Measurements from ENCODE around the gene SMYD3. TPM values are rescaled to one million over a fixed set of nuclear protein-coding genes. Genes with fewer than 3 reads are reported as not detected.

Gene SMYD3
- total and polyA plus RNA-seq, 2 of the 4 experiments (the other 2 are of a cell fraction): 26.5 to 37.6 TPM

- Histone ChIP-seq H3K4me2 (ENCODE audit: low read depth, low read length) (no peak overlapping the region), H3K4ac (ENCODE audit: low read depth, low read length) (no peak overlapping the region), H4K20me1 (ENCODE audit: insufficient read depth, low read length) (no peaks in the 10 kb centered on the region), H3K56ac (ENCODE audit: extremely low read depth, insufficient read depth, low read length) (no peak overlapping the region), H3K9me1 (ENCODE audit: insufficient read depth, low read length) (no peaks in the 10 kb centered on the region; the same call in 1 of the 2 replicates), H3K9me3 (ENCODE audit: control insufficient read depth, insufficient read depth, low read length) (no peaks in the 10 kb centered on the region), H4K5ac (ENCODE audit: low read depth, low read length) (no peak overlapping the region), H2BK120ac (ENCODE audit: low read depth, low read length) (no peak overlapping the region), H3K27ac (ENCODE audit: insufficient read depth, low read length) (no peak overlapping the region), H2BK5ac (ENCODE audit: low read depth, low read length, poor library complexity, severe bottlenecking) (no peak overlapping the region), H4K91ac (ENCODE audit: insufficient read depth, low read depth, low read length) (no peak overlapping the region), H3K18ac (ENCODE audit: low read depth, low read length) (no peak overlapping the region), H2BK20ac (ENCODE audit: low read depth, low read length) (no peak overlapping the region), H3K27me3 (ENCODE audit: control insufficient read depth, insufficient read depth, low read length) (no peaks in the 10 kb centered on the region), H3K9ac (ENCODE audit: low read depth, low read length) (no peak overlapping the region), H4K8ac (ENCODE audit: low read depth in 2 of 2, low read length in 2 of 2) (no peak overlapping the region), H2AK5ac (ENCODE audit: low read depth, low read length) (no peak overlapping the region), H2BK15ac (ENCODE audit: low read depth, low read length) (no peak overlapping the region), H3K36me3 (ENCODE audit: control insufficient read depth, insufficient read depth, low read length) (no peaks in the 10 kb centered on the region), H3K4me3 (ENCODE audit: insufficient read depth, low read depth, low read length) (no peak overlapping the region), H3K79me1 (ENCODE audit: low read depth in 1 of 2, low read length in 2 of 2) (peaks cover 0 to 3% of the 10 kb centered on the region in 2 experiments; a peak in 1 of 4 replicates), H3K4me1 (ENCODE audit: control insufficient read depth, insufficient read depth, low read length) (no peaks in the 10 kb centered on the region), H2AK9ac (replicated peaks; ENCODE audit: low read depth, low read length, poor library complexity) (no peak overlapping the region), H3K14ac (replicated peaks; ENCODE audit: low read depth, low read length) (no peak overlapping the region), H3K23ac (ENCODE audit: low read depth, low read length) (no peak overlapping the region), H2AFZ (replicated peaks; ENCODE audit: low read length, poor library complexity) (no peak overlapping the region)
- intact Hi-C loops (cut with micrococcal nuclease): no loop called here
- CTCF ChIA-PET: interaction anchor here (0.7 kb wide), 1 partner anchor 23 kb away, joined by 4 read pairs; no protein-coding TSS in a partner anchor
- TF ChIP-seq POLR2A (IDR thresholded peaks at IDR 0.05; ENCODE audit: low read depth, low read length) (no peak), NFE2L2 (IDR thresholded peaks at IDR 0.05; ENCODE audit: low read depth, low read length) (peak; percentile 40; the same call in 1 of the 2 replicates), RFX5 (IDR thresholded peaks at IDR 0.05; ENCODE audit: low read depth, low read length) (no peak), SMC3 (IDR thresholded peaks at IDR 0.05; ENCODE audit: low read depth, low read length) (no peak), MAZ (IDR thresholded peaks at IDR 0.05; ENCODE audit: borderline replicate concordance, low read depth, low read length) (no peak), RAD21 (IDR thresholded peaks at IDR 0.05; ENCODE audit: low read length) (no peak), MAFK (IDR thresholded peaks at IDR 0.05; ENCODE audit: low read depth, low read length) (no peak)
- no CpG with 5 or more reads among the region's 2 CpGs for WGBS, 2 experiments (ENCODE audit: extremely low coverage in 2 of 2, insufficient read length in 1 of 2)
- POLR2A ChIA-PET (ENCODE audit: unreplicated experiment): no interaction called here
- no TSS peak for BruUV-seq (replicated peaks)
- DNase-seq (peak; percentile 53), ATAC-seq (ENCODE audit: low read depth) (no peak)
- in situ Hi-C loops (cut with MboI; ENCODE audit: low sequenced_read_pairs): no loop called here
- dilution Hi-C loops (cut with HindIII; ENCODE audit: low sequenced_read_pairs, unreplicated experiment): no loop called here
These were observed 140.0 kb downstream of the SMYD3 start for GRCh38 chr1:246367041-246367440.
